ENCODE results near the gene STK32B. TPM values are rescaled to one million over a fixed set of nuclear protein-coding genes. Genes with fewer than 3 reads are reported as not detected.

Gene STK32B
- total RNA-seq, 4 donors from 2014 or later: 1.6 to 3.4 (median 1.9) TPM

GRCh38 chr4:5126231-5126630 lies 75.0 kb downstream of the STK32B start:
- WGBS, 2 donors: 62 to 71% methylated on average over 5 of the region's 5 CpGs

GRCh38 chr4:5126857-5127256 lies 75.6 kb downstream of the STK32B start:
- intact Hi-C loops (cut with DNase I; ENCODE audit: low total_unique reads): no loop called here
- 88 to 91% methylated on average over 5 of the region's 5 CpGs for WGBS, 2 donors
- TF ChIP-seq CTCF (IDR thresholded peaks at IDR 0.05): no peak
- no peak overlapping the region for H3K4me3 ChIP-seq (ENCODE audit: low read depth, poor library complexity, severe bottlenecking)
- no peak for DNase-seq (ENCODE audit: low spot score in 2 of 2)

More at GRCh38 chr4:5126231-5126630, 75.0 kb downstream of the STK32B start:
- H3K4me3 ChIP-seq (ENCODE audit: low read depth, poor library complexity, severe bottlenecking): no peak overlapping the region
- TF ChIP-seq CTCF (IDR thresholded peaks at IDR 0.05) (no peak), POLR2A (IDR thresholded peaks at IDR 0.05) (no peak)
- intact Hi-C loops (cut with DNase I; ENCODE audit: low total_unique reads): no loop called here
- DNase-seq (ENCODE audit: low spot score in 2 of 2): no peak

- TF ChIP-seq POLR2A (IDR thresholded peaks at IDR 0.05): no peak
- TF ChIP-seq CTCF (IDR thresholded peaks at IDR 0.05): no peak
- no peak overlapping the region for H3K4me3 ChIP-seq (ENCODE audit: low read depth, poor library complexity, severe bottlenecking)
- intact Hi-C loops (cut with DNase I; ENCODE audit: low total_unique reads): no loop called here
- DNase-seq (ENCODE audit: low spot score in 2 of 2): no peak
- WGBS, 2 donors: 61 to 65% methylated on average over 7 of the region's 7 CpGs
Measured at GRCh38 chr4:5127556-5127955, 76.3 kb downstream of the STK32B start.

GRCh38 chr4:5128569-5128968 lies 77.3 kb downstream of the STK32B start:
- WGBS, 2 donors: 43 to 54% methylated on average over 5 of the region's 5 CpGs
- intact Hi-C loops (cut with DNase I; ENCODE audit: low total_unique reads): no loop called here
- DNase-seq (ENCODE audit: low spot score in 2 of 2): no peak
- TF ChIP-seq POLR2A (IDR thresholded peaks at IDR 0.05) (no peak), CTCF (IDR thresholded peaks at IDR 0.05) (no peak)
- H3K4me3 ChIP-seq (ENCODE audit: low read depth, poor library complexity, severe bottlenecking): no peak overlapping the region

GRCh38 chr4:5133201-5133600 lies 81.9 kb downstream of the STK32B start:
- TF ChIP-seq POLR2A (IDR thresholded peaks at IDR 0.05) (no peak), CTCF (IDR thresholded peaks at IDR 0.05) (no peak)
- intact Hi-C loops (cut with DNase I; ENCODE audit: low total_unique reads): no loop called here
- no peak for DNase-seq (ENCODE audit: low spot score in 2 of 2)
- 97 to 98% methylated on average over 2 of the region's 2 CpGs for whole genome bisulfite sequencing, 2 donors
- H3K4me3 ChIP-seq (ENCODE audit: low read depth, poor library complexity, severe bottlenecking): no peak overlapping the region

- H3K4me3 ChIP-seq (ENCODE audit: low read depth, poor library complexity, severe bottlenecking): no peak overlapping the region
- TF ChIP-seq CTCF (IDR thresholded peaks at IDR 0.05) (no peak), POLR2A (IDR thresholded peaks at IDR 0.05) (no peak)
- WGBS, 2 donors: 78% methylated on average over 4 of the region's 4 CpGs
- DNase-seq (ENCODE audit: low spot score in 2 of 2): no peak
- intact Hi-C loops (cut with DNase I; ENCODE audit: low total_unique reads): no loop called here
Measured at GRCh38 chr4:5133933-5134594, 82.8 kb downstream of the STK32B start.

Data from lower leg skin (tissue), 4 donors.